HFFc6 (cell line): ENCODE data around the gene VMAC. TPM values are rescaled to one million over a fixed set of nuclear protein-coding genes. Genes with fewer than 3 reads are reported as not detected.

ENCODE experiments used
- DNase-seq: peaks from one replicate; pipeline ENCODE4 v3.0.0-alpha.2; 2018
- H3K27ac Mint-ChIP-seq: 2 replicates; pipeline ENCODE4 v1.8.0; 2020; ENCODE audit warnings: mild to moderate bottlenecking, mixed read lengths
- H3K27me3 Mint-ChIP-seq: 2 replicates; pipeline ENCODE4 v1.8.0; 2021; ENCODE audit warnings: mild to moderate bottlenecking, moderate library complexity, mixed read lengths; ENCODE audit not compliant: insufficient read depth
- H3K36me3 Mint-ChIP-seq: 2 replicates; pipeline ENCODE4 v1.8.0; 2021; ENCODE audit warnings: low read depth, mixed read lengths
- H3K4me1 Mint-ChIP-seq: 2 replicates; pipeline ENCODE4 v1.8.0; 2020; ENCODE audit warnings: low read depth, mixed read lengths
- H3K4me3 Mint-ChIP-seq: 2 replicates; pipeline ENCODE4 v1.8.0; 2020; ENCODE audit warnings: mild to moderate bottlenecking, moderate library complexity, mixed read lengths
- H3K9me3 Mint-ChIP-seq: 2 replicates; pipeline ENCODE4 v1.8.0; 2020; ENCODE audit warnings: mild to moderate bottlenecking, mixed read lengths
- CTCF ChIP-seq: fragments of 200-600 bp; sonication (generic); IDR thresholded peaks from 2 replicates; pipeline ENCODE4 v1.5.0; 2021; ENCODE audit warnings: antibody characterized with exemption, mild to moderate bottlenecking
- total RNA-seq, 6 experiments: library from RNA; stranded (reverse); fragmentation: NEBNext Ultra II Directional; extraction: Animal tissue kit (Norgen Biotek cat#: 25700); gene quantifications; 2 replicates in 1 of 6; 3 replicates in 5 of 6; pipeline ENCODE4 v1.2.3, GENCODE V29; 2021

The VMAC gene
- total RNA-seq, 6 experiments from 2014 or later, result 1.8 to 2.4 (median 1.9) TPM

DNA sequence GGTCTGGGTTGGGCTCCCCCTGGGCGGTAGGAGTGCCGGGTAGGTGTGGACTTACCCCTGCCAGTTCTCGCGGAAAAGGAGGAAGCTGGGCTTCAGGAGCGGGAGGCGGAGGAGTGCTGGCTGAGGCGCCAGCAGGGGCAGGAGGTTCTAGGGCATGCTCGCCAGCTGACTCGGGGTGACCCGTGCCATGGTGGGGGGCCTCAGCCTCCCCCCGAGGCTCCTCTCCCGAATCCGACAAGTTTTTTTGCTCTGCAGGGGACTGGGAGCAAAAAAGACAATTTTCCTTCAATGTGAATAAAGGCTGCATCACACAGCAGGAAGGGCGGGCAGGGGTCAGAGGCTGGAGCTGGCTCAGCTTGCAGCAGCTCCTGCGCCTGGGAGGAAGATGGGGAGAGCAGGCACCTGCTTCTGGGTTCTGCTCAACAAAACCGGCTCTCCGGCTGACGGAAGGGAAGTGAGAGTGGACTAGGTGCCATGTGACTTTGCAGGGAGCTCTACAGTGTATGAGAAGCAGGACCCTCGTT lies 46.7 kb downstream of the VMAC start:
- DNase-seq, result no peak
- Mint-ChIP-seq H3K36me3 (peaks cover 10% of the 10 kb centered on the region), H3K4me3 (no peak overlapping the region), H3K27ac (no peak overlapping the region), H3K27me3 (peaks cover 1% of the 10 kb centered on the region), H3K9me3 (no peaks in the 10 kb centered on the region), H3K4me1 (peaks cover 39% of the 10 kb centered on the region)
- no peak for TF ChIP-seq CTCF

GRCh38 chr19:5952193-5953029 lies 47.7 kb downstream of the VMAC start:
- no peak overlapping the region; the same call in 1 of the 2 replicates for H3K4me3 Mint-ChIP-seq
- H3K4me1 Mint-ChIP-seq, result peaks cover 49% of the 10 kb centered on the region
- no peaks in the 10 kb centered on the region for H3K9me3 Mint-ChIP-seq
- no peak for TF ChIP-seq CTCF
- no peak for DNase-seq
- peaks cover 10% of the 10 kb centered on the region for H3K36me3 Mint-ChIP-seq
- peaks cover 1% of the 10 kb centered on the region for H3K27me3 Mint-ChIP-seq
- H3K27ac Mint-ChIP-seq, result peak overlapping the region; percentile 80

- no peak for TF ChIP-seq CTCF
- peaks cover 55% of the 10 kb centered on the region for H3K4me1 Mint-ChIP-seq
- DNase-seq, result no peak
These were observed 48.4 kb downstream of the VMAC start for GRCh38 chr19:5953030-5953589.

GRCh38 chr19:5953680-5954213 lies 49.1 kb downstream of the VMAC start:
- H3K9me3 Mint-ChIP-seq, result no peaks in the 10 kb centered on the region

More at GRCh38 chr19:5953030-5953589, 48.4 kb downstream of the VMAC start:
- H3K27ac Mint-ChIP-seq, result peak overlapping the region; percentile 80
- peaks cover 1% of the 10 kb centered on the region for H3K27me3 Mint-ChIP-seq
- no peaks in the 10 kb centered on the region for H3K9me3 Mint-ChIP-seq
- H3K4me3 Mint-ChIP-seq, result no peak overlapping the region; the same call in 1 of the 2 replicates
- peaks cover 10% of the 10 kb centered on the region for H3K36me3 Mint-ChIP-seq

More at GRCh38 chr19:5953680-5954213, 49.1 kb downstream of the VMAC start:
- Mint-ChIP-seq H3K4me3 (peak overlapping the region; percentile 29; the same call in 1 of the 2 replicates), H3K27me3 (peaks cover 1% of the 10 kb centered on the region), H3K27ac (peak overlapping the region; percentile 80), H3K4me1 (peaks cover 55% of the 10 kb centered on the region), H3K36me3 (peaks cover 10% of the 10 kb centered on the region)
- DNase-seq, result no peak
- TF ChIP-seq CTCF, result no peak
